RWPE2 (cell line): Measurements from ENCODE around the gene LRIG3.
A peak's percentile ranks its signal among the peaks of the same experiment; 100 is the strongest.
"Not testable (repeated sequence)": the region's sequence is repeated elsewhere in the genome, so short reads cannot be mapped to it uniquely, and the experiment has no call there.

Source experiments
- ATAC-seq: fragments of 200-7000 bp; cut with Tn5 transposase; 3 replicates; pipeline ENCODE4 v1.9.1; 2021; ENCODE audit warnings: low read depth
- DNase-seq: peaks from one replicate; pipeline ENCODE4 v3.0.0-alpha.2; 2020; ENCODE audit warnings: low spot score
- H3K27ac ChIP-seq: fragments of 450-650 bp; 2 replicates; pipeline ENCODE4 v1.5.1; 2017; ENCODE audit warnings: mild to moderate bottlenecking; ENCODE audit not compliant: poor library complexity, severe bottlenecking
- H3K27me3 ChIP-seq: fragments of 250-450 bp; sonication (Bioruptor Pico); 2 replicates; pipeline ENCODE4 v1.5.1; 2021; ENCODE audit warnings: mild to moderate bottlenecking, moderate library complexity; ENCODE audit not compliant: insufficient read depth, poor library complexity, severe bottlenecking
- H3K36me3 ChIP-seq: fragments of 250-450 bp; sonication (Bioruptor Pico); 2 replicates; pipeline ENCODE4 v1.5.1; 2020; ENCODE audit warnings: low read depth, mild to moderate bottlenecking, moderate library complexity
- H3K4me1 ChIP-seq: fragments of 250-450 bp; sonication (Bioruptor Pico); 2 replicates; pipeline ENCODE4 v1.5.1; 2021; ENCODE audit warnings: mild to moderate bottlenecking, moderate library complexity; ENCODE audit not compliant: insufficient read depth, poor library complexity, severe bottlenecking
- H3K4me3 ChIP-seq: fragments of 250-450 bp; sonication (Bioruptor Pico); 2 replicates; pipeline ENCODE4 v1.5.1; 2021; ENCODE audit warnings: mild to moderate bottlenecking, moderate library complexity; ENCODE audit not compliant: severe bottlenecking
- H3K9me3 ChIP-seq: fragments of 250-450 bp; sonication (Bioruptor Pico); 2 replicates; pipeline ENCODE4 v1.5.1; 2021; ENCODE audit warnings: mild to moderate bottlenecking, moderate library complexity; ENCODE audit not compliant: severe bottlenecking
- TF ChIP-seq, protein P1 (sequence below): fragments of 450-650 bp; IDR thresholded peaks from one replicate; pipeline ENCODE4 v1.5.1; 2017; ENCODE audit warnings: mild to moderate bottlenecking, moderate library complexity; ENCODE audit not compliant: poor library complexity, severe bottlenecking

Gene LRIG3

DNA sequence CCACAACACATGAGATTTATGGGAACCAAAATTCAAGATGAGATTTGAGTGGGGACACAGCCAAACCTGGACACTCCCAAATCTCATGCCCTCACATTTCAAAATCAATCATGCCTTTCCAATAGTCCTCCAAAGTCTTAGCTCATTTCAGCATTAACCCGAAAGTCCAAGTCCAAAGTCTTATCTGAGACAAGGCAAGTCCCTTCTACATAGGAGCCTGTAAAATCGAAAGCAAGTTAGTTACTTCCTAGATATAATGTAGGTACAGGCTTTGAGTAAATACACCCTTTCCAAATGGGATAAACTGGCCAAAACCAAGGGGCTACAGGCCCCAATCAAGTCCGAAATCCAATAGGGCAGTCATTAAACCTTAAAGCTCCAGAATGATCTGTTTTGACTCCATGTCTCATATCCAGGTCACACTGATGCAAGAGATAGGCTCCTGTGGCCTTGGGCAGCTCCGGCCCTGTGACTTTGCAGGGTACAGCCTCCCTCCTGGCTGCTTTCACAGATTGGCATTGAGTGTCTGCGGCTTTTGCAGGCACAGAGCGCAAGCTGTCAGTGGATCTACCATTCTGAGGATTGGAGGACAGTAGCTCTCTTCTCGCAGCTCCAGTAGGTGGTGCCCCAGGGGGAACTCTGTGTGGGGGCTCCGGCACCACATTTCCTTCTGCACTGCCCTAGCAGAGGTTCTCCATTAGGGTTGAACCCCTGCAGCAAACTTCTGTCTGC is 60.1 kb downstream of the LRIG3 start:
- Histone ChIP-seq H3K4me3 (no peak overlapping the region), H3K9me3 (no peaks in the 10 kb centered on the region), H3K36me3 (no peaks in the 10 kb centered on the region), H3K4me1 (peaks cover 8% of the 10 kb centered on the region), H3K27ac (no peak overlapping the region), H3K27me3 (no peaks in the 10 kb centered on the region)
- DNase-seq, result no peak
- TF ChIP-seq, protein P1, sequence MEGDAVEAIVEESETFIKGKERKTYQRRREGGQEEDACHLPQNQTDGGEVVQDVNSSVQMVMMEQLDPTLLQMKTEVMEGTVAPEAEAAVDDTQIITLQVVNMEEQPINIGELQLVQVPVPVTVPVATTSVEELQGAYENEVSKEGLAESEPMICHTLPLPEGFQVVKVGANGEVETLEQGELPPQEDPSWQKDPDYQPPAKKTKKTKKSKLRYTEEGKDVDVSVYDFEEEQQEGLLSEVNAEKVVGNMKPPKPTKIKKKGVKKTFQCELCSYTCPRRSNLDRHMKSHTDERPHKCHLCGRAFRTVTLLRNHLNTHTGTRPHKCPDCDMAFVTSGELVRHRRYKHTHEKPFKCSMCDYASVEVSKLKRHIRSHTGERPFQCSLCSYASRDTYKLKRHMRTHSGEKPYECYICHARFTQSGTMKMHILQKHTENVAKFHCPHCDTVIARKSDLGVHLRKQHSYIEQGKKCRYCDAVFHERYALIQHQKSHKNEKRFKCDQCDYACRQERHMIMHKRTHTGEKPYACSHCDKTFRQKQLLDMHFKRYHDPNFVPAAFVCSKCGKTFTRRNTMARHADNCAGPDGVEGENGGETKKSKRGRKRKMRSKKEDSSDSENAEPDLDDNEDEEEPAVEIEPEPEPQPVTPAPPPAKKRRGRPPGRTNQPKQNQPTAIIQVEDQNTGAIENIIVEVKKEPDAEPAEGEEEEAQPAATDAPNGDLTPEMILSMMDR, result no peak
- no peak for ATAC-seq

DNA sequence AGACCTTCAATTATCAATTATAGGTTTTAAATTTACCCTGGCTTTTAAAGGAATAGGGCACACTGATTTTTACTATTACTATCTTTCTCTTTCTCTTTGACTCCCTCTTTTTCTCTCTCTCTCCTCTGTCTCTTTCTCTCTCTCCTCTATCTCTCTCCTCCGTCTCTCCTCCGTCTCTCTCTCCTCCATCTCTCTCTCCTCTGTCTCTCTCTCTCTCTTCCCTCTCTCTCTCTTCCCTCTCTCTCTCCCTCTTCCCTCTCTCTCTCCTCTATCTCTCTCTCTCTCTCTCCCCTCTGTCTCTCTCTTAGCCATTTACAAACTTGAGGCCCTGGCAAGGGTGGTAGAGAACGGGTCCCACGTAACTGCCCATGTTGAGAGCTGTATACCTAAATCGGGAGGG is 62.3 kb downstream of the LRIG3 start:
- TF ChIP-seq, protein P1, result no peak

DNA sequence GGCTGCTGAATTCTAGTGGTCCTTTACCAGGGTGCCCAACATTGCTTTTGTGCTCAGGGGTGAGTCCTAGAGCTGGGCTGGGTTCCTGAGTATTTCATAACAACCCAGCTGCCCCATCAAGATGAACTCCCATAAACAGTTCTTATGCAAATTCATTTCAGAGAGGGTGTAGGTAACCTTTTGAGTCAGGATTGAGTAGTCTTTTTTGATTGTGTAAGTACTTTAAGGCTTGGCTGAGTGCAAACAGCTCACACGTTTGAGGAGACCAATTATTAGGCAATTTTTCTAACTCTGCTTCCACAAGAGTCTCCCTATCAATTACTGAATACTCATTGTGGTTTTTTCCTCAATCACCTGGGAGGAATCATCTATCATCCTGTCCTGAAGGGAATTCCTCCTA is 63.1 kb downstream of the LRIG3 start:
- not testable (repeated sequence) for ATAC-seq, H3K9me3 ChIP-seq
- peak overlapping the region; percentile 24 for H3K27ac ChIP-seq

More for the DNA sequence above, 62.3 kb downstream of the LRIG3 start:
- ATAC-seq, result no peak
- Histone ChIP-seq H3K27ac (peak overlapping the region; percentile 24), H3K9me3 (no peaks in the 10 kb centered on the region), H3K4me1 (peaks cover 8% of the 10 kb centered on the region), H3K27me3 (no peaks in the 10 kb centered on the region), H3K36me3 (no peaks in the 10 kb centered on the region), H3K4me3 (no peak overlapping the region)
- DNase-seq, result no peak

DNA sequence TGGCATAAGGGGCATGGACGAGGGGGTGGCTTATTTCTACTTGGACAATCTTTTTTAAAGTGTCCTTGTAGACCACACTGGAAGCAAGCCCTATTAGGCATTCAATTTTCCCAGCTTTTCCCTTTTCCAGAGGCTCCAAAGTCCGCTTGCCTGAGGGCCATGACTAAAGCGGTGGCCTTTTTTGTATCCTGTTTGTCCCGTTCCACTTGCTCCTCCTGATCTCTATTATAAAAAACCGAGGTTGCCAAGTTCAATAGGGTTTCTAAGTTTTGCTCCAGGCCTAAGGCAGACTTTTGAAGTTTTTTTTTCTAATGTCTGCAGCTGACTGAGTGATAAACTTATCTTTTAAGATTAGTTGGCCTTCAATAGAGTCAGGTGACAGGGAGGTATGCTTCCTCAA is 64.7 kb downstream of the LRIG3 start:
- H3K36me3 ChIP-seq, DNase-seq, H3K4me3 ChIP-seq, H3K27me3 ChIP-seq, H3K27ac ChIP-seq, ATAC-seq, H3K4me1 ChIP-seq, H3K9me3 ChIP-seq: not testable (repeated sequence)

More for the DNA sequence above, 63.1 kb downstream of the LRIG3 start:
- H3K4me1 ChIP-seq, H3K27me3 ChIP-seq, H3K36me3 ChIP-seq, H3K4me3 ChIP-seq, DNase-seq: not testable (repeated sequence)

DNA sequence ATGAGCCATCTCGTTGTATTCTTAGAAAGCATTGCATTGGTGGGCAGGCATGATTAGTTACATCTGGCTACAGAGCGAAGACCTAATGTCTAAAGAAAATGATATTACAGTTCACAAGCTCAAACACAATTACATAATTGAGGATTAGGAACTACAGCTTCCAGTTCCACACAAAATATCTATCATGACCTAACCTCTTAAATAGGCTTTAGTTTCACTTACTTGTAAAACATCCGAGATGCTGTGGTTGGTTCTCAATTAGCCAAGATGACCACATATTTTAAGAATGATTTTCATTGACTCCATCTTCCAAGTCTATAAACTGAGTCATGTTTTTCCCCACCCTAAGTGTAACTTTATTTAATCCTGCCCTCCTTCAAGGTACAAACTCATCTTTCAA is 69.5 kb downstream of the LRIG3 start:
- TF ChIP-seq, protein P1, result no peak
- DNase-seq, result no peak
- Histone ChIP-seq H3K9me3 (no peaks in the 10 kb centered on the region), H3K4me1 (peaks cover 14% of the 10 kb centered on the region), H3K4me3 (no peak overlapping the region), H3K27me3 (no peaks in the 10 kb centered on the region), H3K27ac (no peak overlapping the region), H3K36me3 (no peaks in the 10 kb centered on the region)
- ATAC-seq, result no peak
